Activated naive CD8-positive, alpha-beta T cell treated with anti-CD3 and anti-CD28 coated beads, Interleukin-2, amount 50 U/mL, for 24 hours (primary cell): ENCODE measurements around the gene CALY.
"Not testable (repeated sequence)": the region's sequence is repeated elsewhere in the genome, so short reads cannot be mapped to it uniquely, and the experiment has no call there.

ENCODE experiments used
- ATAC-seq: fragments of 150-1000 bp; cut with Tn5 transposase; one replicate; pipeline ENCODE4 v1.10.0; 2021
- DNase-seq: peaks from one replicate; pipeline ENCODE4 v3.0.0; 2021
- H3K27ac Mint-ChIP-seq: one replicate; pipeline ENCODE4 v1.8.0; 2021; ENCODE audit warnings: mild to moderate bottlenecking, mixed read lengths
- H3K27me3 Mint-ChIP-seq: one replicate; pipeline ENCODE4 v1.8.0; 2021; ENCODE audit warnings: mixed read lengths
- H3K36me3 Mint-ChIP-seq: one replicate; pipeline ENCODE4 v1.8.0; 2021; ENCODE audit warnings: low read depth, mixed read lengths
- H3K4me1 Mint-ChIP-seq: one replicate; pipeline ENCODE4 v1.8.0; 2021; ENCODE audit warnings: mixed read lengths
- H3K4me3 Mint-ChIP-seq: one replicate; pipeline ENCODE4 v1.8.0; 2021; ENCODE audit warnings: mild to moderate bottlenecking, moderate library complexity, mixed read lengths
- H3K9me3 Mint-ChIP-seq: one replicate; pipeline ENCODE4 v1.8.0; 2021; ENCODE audit warnings: mixed read lengths

CALY gene

DNA sequence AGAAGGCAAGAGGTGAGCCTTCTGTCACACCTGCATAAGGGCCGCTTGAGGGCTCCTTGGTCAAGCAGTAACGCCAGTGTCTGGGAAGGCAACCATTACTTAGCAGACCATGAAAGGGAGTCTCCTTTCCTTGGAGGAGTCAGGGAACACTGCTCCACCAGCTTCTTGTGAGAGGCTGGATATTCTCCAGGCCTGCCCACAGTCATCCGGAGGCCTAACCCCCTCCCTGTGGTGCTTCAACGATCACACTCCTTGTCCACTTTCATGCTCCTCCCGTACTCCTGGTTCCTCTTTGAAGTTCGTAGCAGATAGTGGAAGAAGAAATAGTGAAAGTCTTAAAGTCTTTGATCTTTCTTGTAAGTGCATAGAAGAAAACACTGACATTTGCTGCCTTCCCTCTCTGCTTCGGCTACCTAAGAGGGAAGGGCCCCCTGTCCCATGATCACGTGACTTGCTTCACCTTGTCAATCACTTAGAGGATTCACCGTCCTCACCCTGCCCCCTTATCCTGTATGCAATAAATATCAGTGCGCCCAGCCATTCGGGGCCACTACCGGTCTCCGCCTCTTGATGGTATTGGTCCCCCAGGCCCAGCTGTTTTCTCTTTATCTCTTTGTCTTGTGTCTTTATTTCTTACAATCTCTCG is 14.5 kb downstream of the CALY start:
- H3K4me1 Mint-ChIP-seq = peaks cover 19% of the 10 kb centered on the region
- not testable (repeated sequence) for H3K27ac Mint-ChIP-seq, DNase-seq, H3K36me3 Mint-ChIP-seq, H3K9me3 Mint-ChIP-seq, H3K4me3 Mint-ChIP-seq, ATAC-seq
- peaks cover 29% of the 10 kb centered on the region for H3K27me3 Mint-ChIP-seq

DNA sequence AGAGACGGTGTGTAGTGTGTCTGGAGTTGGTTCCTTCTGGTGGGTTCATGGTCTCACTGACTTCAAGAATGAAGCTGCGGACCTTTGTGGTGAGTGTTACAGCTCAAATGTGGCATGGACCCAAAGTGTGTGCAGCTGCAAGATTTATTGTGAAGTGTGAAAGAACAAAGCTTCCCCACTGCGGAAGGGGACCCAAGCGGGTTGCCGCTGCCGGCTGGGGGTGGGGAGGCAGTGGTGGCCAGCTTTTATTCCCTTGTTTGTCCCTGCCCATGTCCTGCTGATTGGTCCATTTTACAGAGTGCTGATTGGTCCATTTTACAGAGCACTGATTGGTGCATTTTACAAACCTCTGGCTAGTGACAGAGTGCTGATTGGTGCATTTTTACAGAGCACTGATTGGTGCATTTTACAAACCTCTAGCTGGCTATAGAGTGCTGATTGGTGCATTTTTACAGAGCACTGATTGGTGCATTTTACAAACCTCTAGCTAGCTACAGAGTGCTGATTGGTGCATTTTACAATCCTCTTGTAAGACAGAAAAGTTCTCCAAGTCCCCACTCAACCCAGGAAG is 15.8 kb downstream of the CALY start:
- Mint-ChIP-seq H3K27me3 (peaks cover 17% of the 10 kb centered on the region), H3K4me1 (peaks cover 17% of the 10 kb centered on the region)
- not testable (repeated sequence) for H3K9me3 Mint-ChIP-seq, ATAC-seq, H3K4me3 Mint-ChIP-seq, DNase-seq, H3K27ac Mint-ChIP-seq, H3K36me3 Mint-ChIP-seq

DNA sequence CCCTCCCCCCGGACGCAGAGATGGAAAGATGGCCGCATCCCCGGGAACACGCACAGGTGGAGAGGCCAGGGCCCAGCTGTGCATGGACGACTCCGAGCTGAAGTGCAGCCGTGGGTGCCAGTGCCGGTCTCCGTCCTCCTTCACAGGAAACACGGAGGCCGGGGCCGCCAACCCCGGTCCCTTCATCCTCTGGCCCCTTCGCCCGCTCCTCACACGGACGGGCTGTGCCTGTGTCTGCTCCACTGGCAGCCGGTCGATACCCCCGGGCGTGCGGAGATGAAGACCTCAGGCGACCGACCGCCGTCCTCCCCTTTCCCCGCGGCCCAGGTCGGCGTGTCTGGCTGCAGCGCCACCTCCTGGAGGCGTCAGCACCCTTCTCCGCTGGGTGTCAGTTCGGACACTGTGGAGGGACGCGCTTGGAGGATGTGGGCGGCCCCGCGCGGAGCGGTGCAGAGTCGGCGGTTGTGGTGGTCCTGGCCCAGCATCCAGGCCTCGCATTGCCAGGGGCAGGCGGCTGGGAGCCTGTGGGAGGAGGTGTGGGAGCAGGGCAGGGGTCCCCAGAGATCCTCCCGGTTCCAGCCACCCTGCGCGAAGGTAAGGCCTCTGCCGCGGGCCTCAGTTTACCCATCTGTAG is 18.1 kb downstream of the CALY start:
- H3K36me3 Mint-ChIP-seq = peaks cover 2% of the 10 kb centered on the region
- ATAC-seq (peak; percentile 84), DNase-seq (peak; percentile 79)
- H3K4me3 Mint-ChIP-seq = peak overlapping the region; percentile 34
- peaks cover 12% of the 10 kb centered on the region for H3K4me1 Mint-ChIP-seq
- H3K27ac Mint-ChIP-seq = no peak overlapping the region
- H3K27me3 Mint-ChIP-seq = peaks cover 14% of the 10 kb centered on the region
- peaks cover 4% of the 10 kb centered on the region for H3K9me3 Mint-ChIP-seq

DNA sequence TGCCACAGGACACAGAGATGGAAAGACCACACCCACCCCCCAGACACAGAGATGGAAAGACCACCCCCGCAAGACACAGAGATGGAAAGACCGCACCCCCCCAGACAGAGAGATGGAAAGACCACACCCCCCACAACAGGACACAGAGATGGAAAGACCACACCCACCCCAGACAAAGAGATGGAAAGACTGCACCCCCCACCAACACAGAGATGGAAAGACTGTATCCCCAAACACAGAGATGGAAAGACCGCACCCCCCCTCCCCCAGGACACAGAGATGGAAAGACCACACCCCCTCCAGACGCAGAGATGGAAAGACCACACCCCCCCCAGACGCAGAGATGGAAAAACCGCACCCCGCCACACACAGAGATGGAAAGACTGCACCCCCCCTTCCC is 20.0 kb downstream of the CALY start:
- ATAC-seq = no peak
- H3K36me3 Mint-ChIP-seq = peaks cover 9% of the 10 kb centered on the region
- no peak for DNase-seq
- peaks cover 12% of the 10 kb centered on the region for H3K27me3 Mint-ChIP-seq
- H3K4me3 Mint-ChIP-seq = no peak overlapping the region
- H3K9me3 Mint-ChIP-seq = peaks cover 4% of the 10 kb centered on the region
- H3K4me1 Mint-ChIP-seq = peaks cover 12% of the 10 kb centered on the region
- no peak overlapping the region for H3K27ac Mint-ChIP-seq

DNA sequence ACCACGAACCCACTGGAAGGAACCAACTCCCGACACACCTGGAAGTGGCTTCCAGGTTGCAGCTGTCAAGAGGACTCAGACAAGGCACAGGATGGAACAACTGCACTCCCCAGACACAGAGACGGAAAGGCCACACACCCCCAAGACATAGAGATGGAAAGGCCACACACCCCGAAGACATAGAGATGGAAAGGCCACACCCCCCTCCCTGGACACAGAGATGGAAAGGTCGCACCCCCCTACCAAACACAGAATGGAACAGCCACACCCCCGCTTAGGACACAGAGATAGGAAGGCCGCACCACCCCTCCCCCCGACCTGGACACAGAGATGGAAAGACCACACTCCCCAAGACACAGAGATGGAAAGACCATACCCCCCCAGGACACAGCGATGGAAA is 20.4 kb downstream of the CALY start:
- no peak for DNase-seq
- Mint-ChIP-seq H3K27me3 (peaks cover 12% of the 10 kb centered on the region), H3K4me3 (no peak overlapping the region), H3K4me1 (peaks cover 12% of the 10 kb centered on the region), H3K9me3 (peaks cover 4% of the 10 kb centered on the region), H3K27ac (no peak overlapping the region), H3K36me3 (peaks cover 12% of the 10 kb centered on the region)
- ATAC-seq = no peak

DNA sequence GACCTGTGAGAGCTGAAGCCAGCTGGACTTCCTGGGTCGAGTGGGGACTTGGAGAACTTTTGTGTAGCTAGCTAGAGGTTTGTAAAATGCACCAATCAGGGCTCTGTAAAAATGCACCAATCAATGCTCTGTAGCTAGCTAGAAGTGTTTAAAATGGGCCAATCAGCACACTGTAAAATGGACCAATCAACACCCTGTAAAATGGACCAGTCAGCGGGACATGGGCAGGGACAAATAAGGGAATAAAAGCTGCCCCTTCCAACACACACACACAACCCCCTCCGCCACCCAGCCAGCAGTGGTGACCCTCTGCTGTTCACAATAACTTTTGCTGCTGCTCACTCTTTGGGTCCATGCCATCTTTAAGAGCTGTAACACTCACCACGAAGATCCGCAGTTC is 20.8 kb downstream of the CALY start:
- H3K27ac Mint-ChIP-seq = no peak overlapping the region
- peaks cover 12% of the 10 kb centered on the region for H3K27me3 Mint-ChIP-seq
- DNase-seq (no peak), ATAC-seq (no peak)
- peaks cover 16% of the 10 kb centered on the region for H3K36me3 Mint-ChIP-seq
- H3K4me1 Mint-ChIP-seq = peaks cover 12% of the 10 kb centered on the region
- H3K9me3 Mint-ChIP-seq = peaks cover 4% of the 10 kb centered on the region
- H3K4me3 Mint-ChIP-seq = no peak overlapping the region

DNA sequence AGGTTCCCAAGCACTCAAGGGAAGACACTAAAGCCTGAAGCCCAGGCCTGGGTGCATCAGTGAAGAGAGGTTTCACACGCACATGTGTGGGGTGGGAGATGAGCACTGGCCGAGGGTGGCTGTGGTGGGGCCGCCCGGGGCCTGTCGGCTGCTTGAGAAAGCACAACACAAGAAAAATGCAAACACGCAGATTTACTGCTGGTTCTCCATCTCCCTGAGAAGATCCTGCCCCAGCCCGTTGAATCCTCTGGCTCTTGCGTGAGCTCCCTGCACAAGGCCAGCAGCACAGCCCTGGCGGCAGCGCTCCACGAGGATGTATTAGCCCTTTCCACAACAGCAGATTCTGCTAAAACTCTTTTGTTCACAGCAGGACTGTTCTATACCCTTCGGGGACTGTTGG is 21.8 kb downstream of the CALY start:
- Mint-ChIP-seq H3K4me1 (peaks cover 12% of the 10 kb centered on the region), H3K27me3 (peaks cover 7% of the 10 kb centered on the region), H3K27ac (no peak overlapping the region), H3K9me3 (no peaks in the 10 kb centered on the region), H3K4me3 (no peak overlapping the region), H3K36me3 (peaks cover 17% of the 10 kb centered on the region)
- ATAC-seq (no peak), DNase-seq (no peak)

DNA sequence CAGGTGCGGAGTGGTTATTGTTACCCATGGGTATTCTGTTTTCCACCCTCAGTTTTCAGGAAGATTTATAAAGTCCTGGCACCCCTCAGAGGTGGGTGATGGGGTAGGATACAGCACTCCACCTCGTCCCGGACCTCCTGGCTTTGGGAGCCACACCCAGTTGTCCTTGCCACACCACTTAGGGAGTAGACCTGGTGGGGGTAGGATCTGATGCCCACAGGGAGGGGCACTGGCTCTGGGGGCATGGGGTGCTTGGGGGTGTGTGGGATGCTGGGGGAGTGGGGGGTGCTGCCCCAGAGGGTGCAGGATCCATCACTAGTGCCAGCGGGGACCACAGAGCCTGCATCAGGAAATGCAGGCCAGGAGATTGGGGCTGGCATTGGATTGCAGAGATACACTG is 23.5 kb downstream of the CALY start:
- ATAC-seq (no peak), DNase-seq (no peak)
- Mint-ChIP-seq H3K27ac (no peak overlapping the region), H3K27me3 (no peaks in the 10 kb centered on the region), H3K9me3 (no peaks in the 10 kb centered on the region), H3K4me1 (peaks cover 5% of the 10 kb centered on the region), H3K4me3 (no peak overlapping the region), H3K36me3 (peaks cover 18% of the 10 kb centered on the region)

DNA sequence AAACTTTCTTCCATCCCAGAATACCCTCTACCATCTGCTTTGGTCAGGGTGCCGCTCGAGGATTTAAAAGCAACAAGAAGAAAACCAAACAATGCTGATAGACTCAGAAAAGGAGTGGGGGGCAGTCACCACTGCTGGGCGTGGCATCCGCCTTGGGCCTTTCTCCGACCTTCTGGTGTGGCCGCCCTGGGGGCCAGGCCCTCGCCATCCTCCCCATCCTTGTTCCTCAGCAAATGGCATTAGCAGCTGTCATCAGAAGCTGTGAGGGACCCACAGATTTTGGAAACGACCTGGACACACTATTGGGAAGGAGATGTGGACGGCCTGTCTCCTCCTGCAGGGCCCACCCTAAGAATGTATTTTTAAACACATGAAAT is 23.9 kb downstream of the CALY start:
- H3K4me1 Mint-ChIP-seq = peaks cover 9% of the 10 kb centered on the region
- no peak overlapping the region for H3K4me3 Mint-ChIP-seq
- H3K27me3 Mint-ChIP-seq = peaks cover 2% of the 10 kb centered on the region
- ATAC-seq (no peak), DNase-seq (no peak)
- H3K9me3 Mint-ChIP-seq = no peaks in the 10 kb centered on the region
- no peak overlapping the region for H3K27ac Mint-ChIP-seq
- H3K36me3 Mint-ChIP-seq = peaks cover 22% of the 10 kb centered on the region

DNA sequence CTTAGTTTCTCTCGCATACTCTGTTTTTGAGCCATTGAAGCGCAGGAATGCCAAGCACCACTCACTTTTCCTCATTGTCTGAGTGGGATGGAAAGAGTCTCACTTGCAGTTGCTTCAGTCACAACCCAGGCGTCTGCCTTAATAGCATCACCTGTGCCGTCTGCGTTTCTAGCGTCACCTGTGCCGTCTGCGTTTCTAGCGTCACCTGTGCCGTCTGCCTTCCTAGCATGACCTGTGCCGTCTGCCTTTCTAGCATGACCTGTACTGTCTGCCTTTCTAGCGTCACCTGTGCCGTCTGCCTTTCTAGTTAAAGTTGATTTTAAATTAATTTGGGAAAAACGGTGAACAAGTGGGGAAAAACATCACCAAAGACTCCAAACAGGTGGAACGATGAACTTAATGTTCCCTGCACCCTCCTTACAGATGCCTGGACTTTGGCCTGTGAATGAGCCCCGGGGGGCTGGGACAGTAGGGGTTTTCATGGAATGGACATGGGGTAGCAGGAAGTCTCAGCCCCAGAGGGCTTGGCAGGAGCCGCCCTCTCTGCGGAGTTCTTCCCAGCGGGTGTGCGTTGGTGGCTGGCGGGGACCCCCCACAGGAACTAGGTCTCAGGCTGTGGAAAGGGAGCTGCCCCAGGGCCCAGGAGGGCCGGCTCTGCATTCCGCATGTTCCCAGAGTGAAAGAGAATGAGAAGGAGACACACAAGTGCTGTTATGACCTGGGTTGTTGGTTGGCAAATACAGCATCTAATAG is 24.5 kb downstream of the CALY start:
- ATAC-seq (no peak), DNase-seq (no peak)
- Mint-ChIP-seq H3K9me3 (no peaks in the 10 kb centered on the region), H3K4me1 (peaks cover 15% of the 10 kb centered on the region), H3K4me3 (no peak overlapping the region), H3K27ac (no peak overlapping the region), H3K27me3 (peaks cover 2% of the 10 kb centered on the region), H3K36me3 (peaks cover 23% of the 10 kb centered on the region)

DNA sequence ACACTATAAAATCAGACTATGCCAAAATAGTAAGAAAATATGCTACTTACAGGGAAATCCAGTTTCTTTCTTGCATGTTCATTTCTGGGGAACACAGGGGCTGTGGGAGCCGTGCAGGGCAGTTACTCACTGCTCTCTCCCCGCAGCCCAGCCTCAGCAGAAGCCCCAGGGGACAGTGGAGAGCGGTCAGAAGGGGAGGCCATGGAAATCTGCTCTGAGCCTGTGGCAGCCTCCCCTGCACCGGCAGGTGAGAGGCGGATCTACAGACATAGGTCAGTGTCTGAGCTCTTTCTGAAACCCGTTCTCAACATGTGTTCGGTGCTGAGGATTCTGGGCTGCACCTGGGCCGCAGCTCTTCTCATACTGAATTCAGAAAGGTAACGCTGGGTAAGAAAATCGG is 25.1 kb downstream of the CALY start:
- DNase-seq (no peak), ATAC-seq (no peak)
- no peaks in the 10 kb centered on the region for H3K9me3 Mint-ChIP-seq
- peaks cover 19% of the 10 kb centered on the region for H3K4me1 Mint-ChIP-seq
- H3K27me3 Mint-ChIP-seq = peaks cover 2% of the 10 kb centered on the region
- H3K27ac Mint-ChIP-seq = no peak overlapping the region
- H3K36me3 Mint-ChIP-seq = peaks cover 23% of the 10 kb centered on the region
- H3K4me3 Mint-ChIP-seq = no peak overlapping the region

DNA sequence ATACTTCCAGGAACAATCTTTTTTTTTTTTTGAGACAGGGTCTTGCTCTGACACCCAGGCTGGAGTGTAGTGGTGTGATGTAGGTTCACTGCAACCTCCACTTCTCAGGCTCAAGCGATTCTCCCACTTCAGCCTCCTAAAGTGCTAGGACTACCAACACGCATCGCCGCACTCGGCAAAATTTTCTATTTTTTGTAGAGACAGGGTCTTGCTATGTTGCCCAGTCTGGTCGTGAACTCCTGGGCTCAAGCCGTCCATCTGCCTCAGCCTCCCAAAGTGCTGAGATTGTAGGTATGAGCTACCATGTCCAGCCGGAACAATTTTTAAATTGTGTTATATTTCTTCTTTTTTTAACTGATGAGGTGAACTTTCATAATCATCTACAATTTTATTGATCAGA is 25.9 kb downstream of the CALY start:
- Mint-ChIP-seq H3K4me1 (peaks cover 24% of the 10 kb centered on the region), H3K27me3 (peaks cover 2% of the 10 kb centered on the region), H3K27ac (no peak overlapping the region), H3K9me3 (no peaks in the 10 kb centered on the region), H3K4me3 (no peak overlapping the region), H3K36me3 (peaks cover 23% of the 10 kb centered on the region)
- ATAC-seq = no peak
- DNase-seq = no peak

DNA sequence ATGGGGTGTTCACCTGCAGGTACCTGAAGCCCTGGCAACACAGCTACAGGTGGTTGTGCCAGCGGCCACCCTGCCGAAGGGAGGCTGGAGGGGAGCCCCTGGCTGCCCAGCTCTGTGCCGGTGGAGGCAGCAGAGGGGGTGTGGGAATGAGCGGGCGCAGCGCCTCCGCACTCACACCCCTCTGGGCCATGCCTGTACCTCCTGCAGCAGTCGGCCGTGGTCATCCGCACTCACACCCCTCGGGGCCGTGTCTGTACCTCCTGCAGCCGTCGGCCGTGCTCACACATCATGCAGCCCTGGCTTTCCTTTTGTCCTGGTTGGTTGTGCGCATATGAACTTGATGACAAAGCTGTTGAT is 26.3 kb downstream of the CALY start:
- no peak overlapping the region for H3K4me3 Mint-ChIP-seq
- peaks cover 28% of the 10 kb centered on the region for H3K4me1 Mint-ChIP-seq
- DNase-seq = no peak
- H3K27ac Mint-ChIP-seq = no peak overlapping the region
- no peaks in the 10 kb centered on the region for H3K9me3 Mint-ChIP-seq
- H3K36me3 Mint-ChIP-seq = peaks cover 23% of the 10 kb centered on the region
- ATAC-seq = no peak
- peaks cover 2% of the 10 kb centered on the region for H3K27me3 Mint-ChIP-seq

DNA sequence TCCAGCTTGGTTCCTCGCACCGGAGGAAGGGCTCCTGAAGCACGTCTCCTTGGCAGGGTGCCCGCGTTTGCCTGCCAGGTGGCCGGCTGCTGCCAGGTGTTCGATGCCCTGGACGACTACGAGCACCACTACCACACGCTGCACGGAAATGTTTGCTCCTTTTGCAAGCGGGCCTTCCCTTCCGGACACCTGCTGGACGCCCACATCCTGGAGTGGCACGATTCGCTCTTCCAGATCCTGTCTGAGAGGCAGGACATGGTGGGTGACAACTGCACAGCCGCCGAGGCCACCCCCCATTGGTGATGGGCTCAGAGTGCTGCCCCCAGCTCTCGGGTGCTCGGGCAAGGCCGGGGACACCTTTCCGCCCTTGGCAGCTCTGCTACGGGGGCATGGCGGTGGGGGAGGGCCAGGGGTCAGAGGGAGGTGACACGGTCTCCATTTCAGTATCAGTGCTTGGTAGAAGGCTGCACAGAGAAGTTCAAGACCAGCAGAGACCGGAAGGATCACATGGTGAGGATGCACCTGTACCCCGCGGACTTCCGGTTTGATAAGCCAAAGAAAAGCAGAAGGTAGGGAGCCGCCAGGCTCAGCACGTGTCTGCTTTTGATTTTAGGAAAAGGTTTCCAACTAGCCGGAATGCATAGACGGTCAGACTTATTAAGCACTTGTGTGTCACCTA is 26.8 kb downstream of the CALY start:
- peaks cover 32% of the 10 kb centered on the region for H3K4me1 Mint-ChIP-seq
- H3K27ac Mint-ChIP-seq = no peak overlapping the region
- peaks cover 2% of the 10 kb centered on the region for H3K27me3 Mint-ChIP-seq
- ATAC-seq = no peak
- no peak for DNase-seq
- peak overlapping the region; percentile 69 for H3K4me3 Mint-ChIP-seq
- H3K9me3 Mint-ChIP-seq = no peaks in the 10 kb centered on the region
- peaks cover 26% of the 10 kb centered on the region for H3K36me3 Mint-ChIP-seq
